ENCODE results near the gene DYNLL1.
"Not testable (repeated sequence)": the region's sequence is repeated elsewhere in the genome, so short reads cannot be mapped to it uniquely, and the experiment has no call there.

The DYNLL1 gene

DNA sequence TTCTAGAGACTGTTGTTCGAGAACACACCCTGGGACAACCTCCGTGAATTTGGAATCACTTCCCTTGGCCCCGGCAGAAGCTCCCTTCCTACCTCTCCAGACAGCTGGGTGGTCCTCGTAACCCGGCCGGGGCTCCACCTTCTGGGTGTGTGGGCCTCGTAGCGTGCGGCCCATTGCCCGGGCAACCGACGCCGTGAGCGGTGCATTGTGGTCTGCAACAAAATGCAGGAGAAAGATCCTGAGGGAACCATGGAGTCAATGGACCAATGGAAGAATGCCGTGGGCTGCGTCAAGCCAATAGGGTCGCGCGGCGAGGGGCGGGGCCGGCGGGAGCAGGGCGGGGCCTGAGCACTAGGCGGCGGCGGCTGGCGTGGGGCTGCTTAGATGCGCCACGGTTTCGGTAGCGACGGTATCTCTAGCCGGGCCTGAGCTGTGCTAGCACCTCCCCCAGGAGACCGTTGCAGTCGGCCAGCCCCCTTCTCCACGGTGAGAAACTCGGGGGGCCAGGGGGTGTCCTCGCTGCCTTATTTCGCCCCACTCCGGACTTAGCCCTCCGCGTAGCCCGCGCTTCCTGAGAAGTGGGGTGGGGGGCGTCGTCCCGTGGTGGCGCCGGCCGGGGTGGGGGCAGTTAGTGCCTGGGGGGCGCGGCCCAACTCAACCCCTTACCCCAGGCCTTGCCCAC lies at the start of gene DYNLL1:
TSS of gene DYNLL1 (plus strand) at position 383 of the 682 bp plus-strand sequence. CDS start 309 bp downstream, outside the sequence.
- peak; percentile 98 for DNase-seq

DNA sequence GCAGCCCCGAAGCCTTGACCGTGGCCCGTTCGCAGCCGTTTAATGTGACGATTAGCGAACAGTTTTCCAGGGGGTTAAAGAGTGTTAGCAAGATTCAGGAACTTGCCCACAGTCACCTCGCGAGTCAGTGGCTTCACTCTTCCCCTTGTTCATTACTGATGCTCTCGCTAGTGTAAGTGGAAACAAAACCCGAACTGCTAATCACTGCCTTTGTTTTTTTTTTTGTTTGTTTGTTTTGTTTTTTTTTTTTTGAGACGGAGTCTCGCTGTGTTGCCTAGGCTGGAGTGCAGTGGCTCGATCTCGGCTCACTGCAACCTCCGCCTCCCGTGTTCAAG lies 49.1 kb upstream of the DYNLL1 start:
- DNase-seq, result not testable (repeated sequence)

DNA sequence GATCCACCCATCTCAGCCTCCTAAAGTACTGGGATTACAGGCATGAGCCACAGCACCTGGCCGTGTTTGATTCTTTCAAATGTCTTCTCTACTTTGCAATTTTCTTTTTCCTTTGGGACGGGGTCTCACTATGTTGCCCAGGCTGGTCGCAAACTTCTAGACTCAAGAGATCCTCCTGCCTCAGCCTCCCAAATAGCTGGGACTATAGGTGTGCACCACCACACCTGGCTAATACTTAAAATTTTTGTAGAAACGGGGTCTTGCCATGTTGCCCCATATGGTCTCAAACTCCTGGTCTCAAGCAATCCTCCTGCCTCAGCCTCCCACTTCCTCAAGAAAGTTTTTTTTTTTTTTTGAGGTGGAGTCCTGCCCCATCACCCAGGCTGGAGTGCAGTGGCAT lies 47.9 kb upstream of the DYNLL1 start:
- DNase-seq, result no peak

DNA sequence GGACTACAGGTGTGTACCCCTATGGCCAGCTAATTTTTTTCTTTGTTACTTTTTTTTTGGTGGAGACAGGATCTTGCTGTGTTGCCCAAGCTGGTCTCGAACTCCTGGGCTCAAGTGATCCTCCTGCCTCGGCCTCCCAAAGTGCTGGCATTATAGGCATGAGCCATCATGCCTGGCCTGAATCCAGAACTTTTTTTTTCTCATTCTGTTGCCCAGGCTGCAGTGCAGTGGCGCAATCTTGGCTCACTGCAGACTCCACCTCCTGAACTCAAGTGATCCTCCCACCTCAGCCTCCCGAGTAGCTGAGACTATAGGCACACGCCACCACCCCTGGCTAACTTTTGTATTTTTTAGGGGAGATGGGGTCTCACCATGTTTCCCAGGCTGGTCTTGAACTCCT lies 43.4 kb upstream of the DYNLL1 start:
- DNase-seq, result not testable (repeated sequence)

DNA sequence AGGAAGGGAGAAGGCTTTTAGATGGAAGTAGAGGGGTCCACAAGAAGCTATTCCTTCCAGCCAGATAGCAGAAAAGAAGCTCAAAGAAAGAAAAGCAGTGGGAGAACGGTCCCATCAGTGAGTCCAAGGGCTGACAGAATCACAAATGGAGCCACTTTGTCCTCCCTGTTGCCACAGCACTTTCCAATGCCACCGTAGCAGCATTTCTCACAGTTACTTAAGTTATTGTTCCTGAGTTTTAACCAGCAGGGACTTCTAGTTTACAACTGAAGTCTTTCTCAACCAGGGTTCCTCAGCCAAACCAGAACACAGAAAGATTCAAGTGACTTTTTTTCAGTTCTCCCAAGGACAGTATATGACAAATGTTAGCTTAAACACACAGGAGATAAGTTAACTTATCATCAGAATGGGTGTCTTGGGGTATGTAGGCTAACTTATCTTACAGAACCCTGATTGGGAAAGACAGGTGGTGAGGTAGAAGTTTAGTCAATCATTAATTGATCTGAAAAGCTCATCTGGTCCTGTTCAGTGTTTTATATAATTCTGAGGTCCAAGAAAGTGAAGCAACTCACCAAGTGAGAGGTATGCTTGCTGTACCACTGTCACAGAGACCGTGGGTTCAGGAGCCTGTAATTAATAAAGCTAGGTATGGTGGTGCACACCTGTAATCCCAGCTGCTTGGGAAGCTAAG lies 42.7 kb upstream of the DYNLL1 start:
- DNase-seq, result no peak

DNA sequence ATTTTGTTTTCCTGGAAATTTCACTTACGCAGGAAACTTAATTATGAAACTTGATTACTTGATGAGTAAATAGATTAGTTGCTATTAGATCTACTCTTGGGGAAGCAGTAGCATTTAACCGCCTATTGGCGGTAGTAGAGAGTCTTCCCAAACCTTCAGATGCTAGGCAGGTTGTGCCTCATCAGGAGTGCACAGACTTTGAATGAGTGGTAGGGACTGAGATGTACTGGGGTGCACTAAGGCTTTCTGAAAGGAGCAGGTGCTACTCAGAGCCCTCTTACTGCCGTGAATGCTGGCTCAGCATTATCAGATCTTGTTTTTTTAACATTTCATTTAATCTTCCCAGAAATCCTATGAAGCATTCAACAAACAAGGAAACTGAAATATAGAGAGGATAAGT lies 41.9 kb upstream of the DYNLL1 start:
- peak; percentile 59 for DNase-seq

DNA sequence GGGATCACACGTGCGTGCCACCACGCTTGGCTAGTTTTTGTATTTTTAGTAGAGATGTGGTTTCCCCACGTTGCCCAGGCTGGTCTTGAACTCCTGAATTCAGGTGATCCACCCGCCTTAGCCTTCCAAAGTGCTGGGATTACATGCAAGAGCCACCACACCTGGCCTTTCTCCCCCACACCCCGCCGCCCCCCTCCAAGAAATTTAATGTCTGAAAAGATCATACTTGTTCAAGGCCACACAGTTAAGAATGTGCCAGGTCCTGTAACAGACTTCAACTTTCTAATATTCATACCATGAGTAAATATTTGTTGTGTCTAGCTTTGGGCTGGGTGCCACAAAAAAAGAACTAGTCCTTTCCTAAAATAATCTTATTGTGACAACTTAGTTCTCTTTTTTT lies 40.6 kb upstream of the DYNLL1 start:
- DNase-seq, result no peak

DNA sequence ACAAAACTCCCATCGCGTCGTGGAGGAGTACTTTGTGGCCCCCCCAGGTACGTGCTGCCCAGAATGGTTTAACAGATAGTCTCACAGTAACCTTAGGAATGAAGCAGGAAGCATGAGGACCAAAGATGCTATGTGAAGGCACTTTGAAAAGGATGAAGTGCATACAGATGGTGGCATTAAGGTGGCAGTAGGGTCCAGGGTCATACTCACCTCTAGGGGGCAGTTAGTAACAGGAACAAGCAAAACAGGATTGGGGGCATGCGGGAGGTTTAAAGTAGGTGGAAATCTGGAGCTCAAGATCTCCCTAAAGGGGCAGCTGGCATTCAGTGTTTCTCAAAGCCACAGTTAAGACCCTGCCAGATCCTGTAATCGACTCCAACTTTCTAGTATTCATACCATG lies 38.8 kb upstream of the DYNLL1 start:
- no peak for DNase-seq

DNA sequence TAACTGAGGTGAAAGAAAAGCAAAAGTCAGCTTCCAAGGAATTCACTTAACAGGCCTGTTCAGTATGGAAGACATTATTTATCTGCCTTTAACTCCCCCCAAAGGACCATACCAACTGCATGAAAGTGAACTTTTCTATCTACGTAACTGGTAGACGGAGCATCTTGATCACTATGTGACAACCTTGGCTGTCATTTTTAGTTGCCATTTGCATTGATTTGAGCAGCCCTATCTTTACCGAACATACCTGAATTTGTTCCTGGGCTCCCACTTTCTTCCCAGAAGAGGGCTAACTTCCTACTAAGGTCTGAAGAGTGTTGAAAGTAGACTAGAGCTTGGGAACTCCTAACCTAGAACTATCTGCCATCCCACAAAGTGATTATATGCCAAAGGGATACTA lies 35.8 kb upstream of the DYNLL1 start:
- no peak for DNase-seq

DNA sequence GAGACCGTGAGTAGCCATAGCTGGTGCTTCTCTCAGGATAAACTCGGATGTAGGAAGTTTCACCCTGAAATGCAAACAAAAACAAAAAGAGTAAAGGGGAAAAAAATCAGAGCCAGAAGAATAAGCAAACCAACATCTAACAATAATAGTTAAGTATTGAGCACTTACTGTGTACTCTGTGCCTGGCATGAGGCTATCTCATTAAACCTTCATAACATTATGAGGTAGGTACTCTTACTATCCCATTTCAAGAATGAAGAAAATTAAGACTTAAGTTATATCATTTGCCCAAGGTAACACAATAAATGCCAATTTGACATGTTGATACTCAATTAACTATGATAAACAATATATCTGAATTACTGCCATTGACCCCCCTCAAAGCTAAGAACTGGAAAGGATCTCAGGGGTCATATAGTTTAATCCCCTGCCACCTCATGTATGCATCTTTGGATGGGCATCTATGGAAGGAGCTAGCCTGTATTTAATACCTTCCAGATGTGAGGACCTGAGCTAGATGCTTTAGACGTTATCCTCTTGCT lies 33.7 kb upstream of the DYNLL1 start:
- DNase-seq, result no peak

DNA sequence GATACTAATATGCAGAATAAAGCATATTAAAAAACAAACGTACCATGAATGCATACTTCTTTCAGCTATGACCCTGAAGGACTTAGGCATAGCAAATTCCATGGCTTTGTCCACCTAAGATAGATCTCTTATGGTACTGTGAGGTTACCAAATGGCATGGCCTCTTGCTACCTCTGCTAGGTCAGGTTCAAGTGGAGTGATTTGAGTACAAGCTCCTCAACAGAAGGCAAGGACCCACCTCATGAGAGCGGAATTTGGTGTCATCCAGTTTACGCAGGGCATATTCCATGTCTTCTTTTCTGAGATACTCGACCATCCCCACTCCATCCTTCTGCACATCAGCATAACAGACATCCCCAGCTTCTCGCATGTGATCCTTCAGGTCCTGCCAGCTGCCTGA lies 32.2 kb upstream of the DYNLL1 start:
- DNase-seq, result no peak

DNA sequence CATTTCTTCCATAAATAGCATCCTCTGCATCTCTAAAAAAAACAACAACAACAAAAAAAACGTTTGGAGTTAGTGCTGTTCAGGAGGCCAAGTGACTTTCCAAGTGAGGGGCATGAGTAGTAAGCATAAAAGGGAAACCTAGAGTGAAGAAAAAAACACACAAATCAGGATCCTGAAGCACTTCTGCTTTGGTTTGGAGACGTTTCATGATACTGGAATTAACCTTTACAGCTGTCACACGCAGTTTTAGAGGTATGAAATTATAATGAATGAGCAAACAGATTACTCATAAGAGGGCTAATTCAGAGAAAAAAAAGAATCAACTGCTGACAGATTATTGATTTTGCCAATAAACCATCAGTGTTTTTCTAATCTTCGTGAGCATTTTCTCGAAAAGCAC lies 30.2 kb upstream of the DYNLL1 start:
- DNase-seq, result no peak

DNA sequence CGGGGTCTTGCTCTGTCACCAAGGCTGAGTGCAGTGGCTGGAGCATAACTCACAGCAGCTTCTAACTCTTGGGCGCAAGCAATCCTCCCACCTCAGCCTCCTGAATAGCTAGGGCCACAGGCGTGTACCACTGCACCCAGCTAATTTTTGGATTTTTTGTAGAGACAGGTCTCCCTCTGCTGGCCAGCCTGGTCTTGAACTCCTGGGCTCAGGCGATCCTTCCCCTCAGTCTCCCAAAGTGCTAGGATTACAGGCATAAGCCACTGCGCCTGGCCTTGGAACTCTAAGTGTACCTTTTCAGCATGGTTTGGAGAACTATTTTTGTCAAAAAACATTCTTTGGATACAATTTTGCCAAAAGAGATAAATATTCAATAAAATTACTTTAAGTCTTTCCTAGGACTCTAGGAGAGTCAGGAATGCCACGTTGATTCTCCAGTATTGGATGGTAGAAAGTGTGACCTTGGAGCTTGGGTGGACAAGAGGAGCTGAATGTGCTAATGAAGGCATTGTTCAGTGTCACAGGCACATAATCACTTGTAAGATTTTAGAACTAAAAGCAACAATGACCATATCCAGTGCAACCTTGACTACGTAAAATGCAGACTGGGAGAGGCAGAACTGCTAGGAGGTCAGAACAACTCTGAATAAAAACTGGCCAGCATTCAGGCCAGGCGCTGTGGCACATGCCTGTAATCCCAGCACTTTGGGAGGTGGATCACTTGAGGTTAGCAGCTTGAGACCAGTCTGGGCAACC lies 29.2 kb upstream of the DYNLL1 start:
- peak; percentile 46 for DNase-seq

DNA sequence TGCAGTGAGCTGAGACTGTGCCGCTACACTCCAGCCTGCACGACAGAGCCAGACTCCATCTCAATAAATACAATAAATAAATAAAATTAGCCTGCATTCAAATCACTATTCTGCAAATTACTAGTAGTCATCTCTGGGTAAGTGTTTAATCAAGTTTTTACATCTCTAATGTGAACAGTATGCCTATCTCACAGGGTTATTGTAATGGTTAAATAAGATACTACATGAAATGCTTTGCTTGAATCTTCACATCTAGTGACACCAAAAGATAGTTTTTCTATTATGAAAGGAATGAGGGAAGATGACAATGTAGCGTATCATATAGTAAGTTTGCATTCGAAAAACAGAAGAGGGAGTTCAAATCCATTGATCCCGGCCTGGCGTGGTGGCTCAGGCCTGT lies 28.5 kb upstream of the DYNLL1 start:
- no peak for DNase-seq

DNA sequence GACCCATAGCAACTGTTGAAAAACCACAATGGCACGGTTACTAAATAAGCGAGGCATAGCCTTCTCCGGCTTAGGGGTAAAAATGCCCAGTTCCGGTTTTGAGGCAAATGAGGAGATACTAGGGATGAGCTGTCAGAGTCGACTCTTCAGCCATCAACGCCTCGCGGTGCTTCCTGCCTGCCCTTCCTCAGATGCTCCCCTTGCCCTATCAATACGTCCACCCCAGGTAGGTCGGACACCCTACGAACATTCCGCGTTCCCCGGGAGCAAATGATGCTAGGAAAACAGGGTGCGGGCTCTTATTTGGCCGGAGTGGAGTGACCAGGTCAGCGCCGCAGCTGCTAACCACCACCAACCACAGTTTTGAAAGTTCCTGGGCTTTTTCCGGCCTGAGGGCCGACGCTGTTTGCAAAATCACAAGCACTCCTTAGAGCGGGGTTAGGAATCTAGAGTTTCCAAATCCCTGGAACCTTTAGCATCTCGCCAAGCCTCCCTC lies 27.5 kb upstream of the DYNLL1 start:
- DNase-seq, result peak; percentile 57

DNA sequence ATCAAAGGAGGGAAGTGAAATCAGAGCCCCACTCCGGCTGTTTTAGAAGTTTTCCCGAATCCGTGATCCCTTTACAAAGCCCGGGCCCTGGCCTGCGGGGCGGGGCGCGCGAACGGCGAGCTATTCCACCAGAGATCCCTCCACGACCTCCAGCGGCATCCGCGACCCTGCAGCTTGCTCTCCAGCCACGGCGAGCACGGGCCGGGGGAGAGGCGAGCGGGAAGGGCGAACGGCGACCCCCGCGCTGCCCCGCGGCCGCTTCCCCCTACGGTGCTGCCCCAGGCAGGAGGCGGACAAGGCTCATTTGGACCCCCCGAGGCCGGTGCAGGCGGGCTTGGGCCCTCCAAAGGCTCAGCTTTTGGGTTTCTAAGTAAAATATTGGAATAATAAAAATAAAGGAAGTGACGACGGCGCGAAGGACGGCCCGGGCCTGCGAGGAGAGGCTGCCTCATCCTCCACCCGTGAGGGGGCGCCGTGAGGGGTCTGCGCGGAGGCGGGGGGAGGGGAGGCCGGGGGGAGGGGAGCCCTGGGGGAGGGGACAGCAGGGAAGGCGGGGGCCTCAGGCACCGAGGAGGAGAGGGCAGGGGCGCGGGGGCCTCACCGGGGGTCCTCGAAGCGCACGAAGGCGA lies 27.0 kb upstream of the DYNLL1 start:
- peak; percentile 58 for DNase-seq

DNA sequence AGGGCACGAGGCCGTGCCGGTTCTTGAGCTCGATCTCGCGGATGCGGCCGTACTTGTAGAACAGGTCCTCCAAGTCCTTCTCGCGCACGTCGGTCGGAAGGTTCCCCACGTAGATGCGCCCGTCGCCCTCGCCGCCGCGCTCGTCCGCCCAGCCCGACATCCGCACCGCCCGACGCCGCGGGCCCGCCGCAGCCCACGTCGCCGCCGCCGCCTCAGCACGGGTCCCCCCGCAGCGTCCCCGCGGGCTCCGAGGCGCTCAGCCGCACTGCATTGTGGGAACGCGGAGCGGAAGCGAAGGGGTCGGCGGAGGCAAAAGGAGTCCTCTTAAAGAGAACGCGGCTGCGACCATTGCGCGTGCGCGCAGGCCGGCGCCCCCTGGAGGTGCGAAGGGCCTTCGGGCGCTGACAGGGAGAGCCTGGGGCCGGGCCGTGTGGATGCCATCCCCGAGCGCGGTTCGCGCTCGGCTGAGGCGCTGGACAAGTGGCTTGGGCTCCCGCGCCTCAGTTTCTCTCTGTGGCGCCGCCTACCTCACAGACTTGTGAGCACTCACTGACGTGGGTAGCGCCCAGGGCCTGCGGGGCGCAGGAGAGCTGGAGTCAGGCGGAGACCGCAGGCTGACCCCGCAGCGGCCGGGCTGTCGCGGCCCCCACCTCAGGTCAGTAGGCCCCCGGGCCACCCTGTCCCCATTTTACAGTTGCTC lies 26.3 kb upstream of the DYNLL1 start, which contains the start of gene SRSF9:
TSS of gene SRSF9 (minus strand) at position 299 of the 700 bp plus-strand sequence. CDS start at position 160, 139 bp downstream.
- DNase-seq, result peak; percentile 99

DNA sequence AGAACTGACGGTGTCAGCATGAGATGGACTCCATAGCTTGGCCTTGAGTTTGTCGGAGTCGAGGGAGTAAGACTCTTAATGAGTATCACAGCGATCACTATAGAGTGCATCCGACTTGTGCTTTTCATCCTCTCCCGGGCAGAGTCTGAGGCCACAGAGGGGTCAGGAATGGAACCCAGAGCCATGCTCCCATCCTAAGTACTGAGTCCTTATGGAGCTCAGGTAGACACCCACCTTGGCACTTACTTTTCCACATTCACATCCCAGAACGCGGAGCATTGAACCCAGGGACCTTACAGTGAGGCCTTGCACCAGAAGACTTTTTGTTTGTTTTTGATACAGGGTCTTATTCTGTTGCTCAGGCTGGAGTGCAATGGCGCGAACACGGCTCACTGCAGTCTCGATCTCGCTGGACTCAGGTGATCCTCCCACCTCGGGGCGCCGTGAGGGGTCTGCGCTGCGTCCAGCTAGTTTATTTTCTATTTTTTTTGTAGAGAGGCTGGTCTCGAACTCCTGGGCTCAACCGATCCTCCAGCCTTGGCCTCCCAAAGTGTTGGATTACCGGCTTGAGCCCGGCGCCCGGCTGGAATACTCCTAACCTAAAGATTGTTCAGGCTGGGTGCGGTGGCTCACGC lies 25.6 kb upstream of the DYNLL1 start:
- peak; percentile 32 for DNase-seq

DNA sequence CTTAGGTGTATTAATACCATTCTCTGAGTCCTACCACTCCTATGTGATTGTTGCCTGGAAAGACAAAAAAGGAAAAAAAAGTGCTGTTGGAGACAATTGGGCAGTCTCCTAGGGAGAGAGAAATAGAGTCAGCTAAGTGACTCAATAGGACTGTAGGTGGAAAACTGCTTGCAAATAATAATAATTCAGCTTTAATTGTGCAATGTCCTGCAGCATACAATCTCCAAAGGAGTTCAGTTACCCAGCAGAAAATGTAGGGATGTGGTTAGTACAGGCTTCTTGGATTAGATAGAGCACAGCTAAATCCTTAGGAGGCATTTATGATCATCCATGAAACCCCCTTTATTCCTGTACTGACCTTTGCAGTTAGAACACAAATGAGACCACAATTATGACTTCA lies 23.4 kb upstream of the DYNLL1 start:
- no peak for DNase-seq

DNA sequence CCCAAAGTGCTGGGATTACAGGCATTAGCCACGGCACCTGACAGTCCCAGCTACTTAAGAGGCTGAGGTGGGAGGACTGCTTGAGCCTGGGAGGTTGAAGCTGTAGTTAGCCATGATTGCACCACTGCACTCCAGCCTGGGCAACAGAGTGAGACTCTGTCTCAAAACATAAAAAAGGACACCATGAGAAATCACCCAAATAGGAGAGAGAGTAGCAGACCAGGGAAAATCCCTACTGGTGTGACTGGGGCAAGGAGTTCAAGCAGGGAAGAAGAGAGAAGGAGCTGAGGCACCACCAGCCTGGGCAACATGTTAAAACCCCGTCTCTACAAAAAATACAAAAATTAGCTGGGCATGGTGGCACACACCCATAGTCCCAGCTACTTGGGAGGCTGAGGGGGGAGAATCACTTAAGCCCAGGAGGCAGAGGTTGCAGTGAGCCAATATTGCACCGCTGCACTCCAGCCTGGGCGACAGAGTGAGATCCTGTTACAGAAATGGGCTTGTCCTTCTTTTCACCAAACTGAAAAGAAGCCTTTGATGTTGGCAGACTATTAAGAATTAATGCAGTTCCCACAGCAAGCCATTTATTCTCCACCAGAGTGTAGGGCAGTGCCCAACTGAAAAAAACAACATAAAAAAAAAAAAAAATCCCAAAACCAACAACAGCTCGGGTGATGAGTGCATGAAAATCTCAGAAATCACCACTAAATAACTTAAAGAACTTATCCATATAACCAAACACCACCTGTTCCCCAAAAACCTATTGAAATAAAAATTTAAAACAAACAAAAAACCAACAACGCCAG lies 21.9 kb upstream of the DYNLL1 start:
- no peak for DNase-seq

DNA sequence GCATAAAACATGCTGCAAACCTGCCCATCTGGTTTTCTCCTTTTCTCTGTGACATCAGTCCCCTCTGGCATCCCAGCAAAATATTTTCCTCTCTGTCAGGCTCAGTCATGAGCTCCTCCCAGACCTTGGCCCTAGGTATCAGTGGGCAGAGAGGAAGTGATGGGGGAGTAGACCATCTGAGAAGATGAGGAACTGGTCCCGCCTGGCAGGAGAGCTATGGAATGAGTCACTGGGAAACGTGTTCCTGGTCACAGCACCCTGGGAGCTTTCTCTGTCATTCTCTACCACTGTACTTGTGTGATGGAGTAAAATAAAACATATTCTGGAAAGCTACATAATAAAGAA lies 21.3 kb upstream of the DYNLL1 start:
- DNase-seq, result no peak

All from activated CD4-positive, alpha-beta T cell treated with anti-CD3 and anti-CD28 coated beads, Interleukin-10, Interleukin-2, amounts not matched to agents 100 ng/mL and 50 ng/mL, durations not matched to agents 16 hours and 8 hours (primary cell).